HEK293 (cell line): ENCODE measurements around the gene AXIN1.

Source experiments
- CTCF ChIA-PET: fragments of 350-600 bp; formaldehyde crosslinking; extraction: SDS; loops from one replicate; lab custom pipeline; 2021; ENCODE audit warnings: antibody characterized with exemption; lab: Yijun Ruan, JAX
- POLR2A ChIA-PET: fragments of 300-600 bp; formaldehyde crosslinking; extraction: SDS; loops from one replicate; lab custom pipeline; 2020; ENCODE audit warnings: antibody characterized with exemption, inconsistent platforms; lab: Yijun Ruan, JAX
- H3K27ac ChIP-seq: fragments of 200-500 bp; sonication (Bioruptor generic); 2 replicates; pipeline ENCODE4 v1.5.1; 2014; ENCODE audit warnings: low read depth, low read length, control low read depth, inconsistent platforms; ENCODE audit errors: extremely low read depth
- H3K36me3 ChIP-seq, 2 experiments: fragments of 200-500 bp in 1 of 2; sonication (Bioruptor generic) in 1 of 2; 1 replicate in 1 of 2; 2 replicates in 1 of 2; pipeline ENCODE4 v1.5.1; 2014 to 2017; ENCODE audit warnings: inconsistent platforms in 2 of 2, low read length in 2 of 2; ENCODE audit not compliant: control insufficient read depth in 2 of 2, insufficient read depth in 1 of 2
- H3K4me1 ChIP-seq: fragments of 200-500 bp; sonication (Bioruptor generic); 2 replicates; pipeline ENCODE4 v1.5.1; 2014; ENCODE audit warnings: mild to moderate bottlenecking, low read length, inconsistent platforms; ENCODE audit not compliant: control insufficient read depth, insufficient read depth
- H3K4me3 ChIP-seq: 2 replicates; pipeline ENCODE4 v1.5.1; 2011; ENCODE audit warnings: low read depth, mild to moderate bottlenecking, control low read depth, low read length, moderate library complexity
- H3K9me3 ChIP-seq: fragments of 200-500 bp; sonication (Bioruptor generic); 2 replicates; pipeline ENCODE4 v1.5.1; 2014; ENCODE audit warnings: low read depth, low read length, inconsistent platforms; ENCODE audit not compliant: control insufficient read depth, insufficient read depth
- ATF2 ChIP-seq: fragments of 450-650 bp; formaldehyde crosslinking; IDR thresholded peaks from 2 replicates; pipeline ENCODE4 v1.5.1; 2016; ENCODE audit warnings: missing biosample characterization, missing genetic modification characterization, low read depth
- CTCF ChIP-seq: fragments of 450-650 bp; formaldehyde crosslinking; IDR thresholded peaks from 2 replicates; pipeline ENCODE4 v1.5.1; 2016; ENCODE audit warnings: missing biosample characterization, missing genetic modification characterization
- KLF9 ChIP-seq: fragments of 450-650 bp; formaldehyde crosslinking; IDR thresholded peaks from 2 replicates; pipeline ENCODE4 v1.5.1; 2016; ENCODE audit warnings: missing biosample characterization, missing genetic modification characterization, low read depth
- PBX3 ChIP-seq: sonication (generic); formaldehyde crosslinking; IDR thresholded peaks from 2 replicates; pipeline ENCODE4 v1.8.1; 2022; ENCODE audit warnings: mild to moderate bottlenecking, moderate library complexity, missing genetic modification reagents
- SALL2 ChIP-seq: fragments of 450-650 bp; formaldehyde crosslinking; IDR thresholded peaks from 2 replicates; pipeline ENCODE4 v1.5.0; 2017; ENCODE audit warnings: missing biosample characterization, mild to moderate bottlenecking, missing genetic modification characterization, borderline replicate concordance
- SP7 ChIP-seq: fragments of 450-650 bp; formaldehyde crosslinking; IDR thresholded peaks from 2 replicates; pipeline ENCODE4 v1.5.1; 2016; ENCODE audit warnings: missing biosample characterization, missing genetic modification characterization
- YY1 ChIP-seq: fragments of 450-650 bp; formaldehyde crosslinking; IDR thresholded peaks from 2 replicates; pipeline ENCODE4 v1.5.1; 2018; ENCODE audit warnings: missing biosample characterization, missing genetic modification characterization
- ZNF132 ChIP-seq: fragments of 450-650 bp; formaldehyde crosslinking; IDR thresholded peaks from 2 replicates; pipeline ENCODE4 v1.5.1; 2017; ENCODE audit warnings: missing biosample characterization, missing genetic modification characterization, borderline replicate concordance
- ZNF548 ChIP-seq: fragments of 450-650 bp; formaldehyde crosslinking; IDR thresholded peaks from 2 replicates; pipeline ENCODE4 v1.5.1; 2016; ENCODE audit warnings: missing biosample characterization, missing genetic modification characterization
- ZNF600 ChIP-seq: fragments of 450-650 bp; formaldehyde crosslinking; IDR thresholded peaks from 2 replicates; pipeline ENCODE4 v1.5.1; 2016; ENCODE audit warnings: missing biosample characterization, missing genetic modification characterization
- ZNF654 ChIP-seq: fragments of 450-650 bp; formaldehyde crosslinking; IDR thresholded peaks from 2 replicates; pipeline ENCODE4 v1.5.1; 2016; ENCODE audit warnings: low read depth, missing biosample characterization, missing genetic modification characterization
- ZNF660 ChIP-seq: fragments of 450-650 bp; IDR thresholded peaks from 2 replicates; pipeline ENCODE4 v1.5.1; 2018; ENCODE audit warnings: missing biosample characterization, mild to moderate bottlenecking, missing genetic modification characterization
- ZNF777 ChIP-seq: fragments of 450-650 bp; formaldehyde crosslinking; IDR thresholded peaks from 2 replicates; pipeline ENCODE4 v1.5.1; 2017; ENCODE audit warnings: missing biosample characterization, missing genetic modification characterization, borderline replicate concordance

The AXIN1 gene

GRCh38 chr16:311725-312124 lies 40.8 kb downstream of the AXIN1 start:
- TF ChIP-seq YY1 (tag by site-specific recombination) (no peak), SALL2 (no peak), ZNF660 (tag by site-specific recombination) (no peak)
- POLR2A ChIA-PET = no interaction called here
- no peaks in the 10 kb centered on the region for H3K9me3 ChIP-seq

GRCh38 chr16:309476-309875 lies 43.0 kb downstream of the AXIN1 start:
- no peak overlapping the region for H3K27ac ChIP-seq
- no peaks in the 10 kb centered on the region for H3K4me1 ChIP-seq
- TF ChIP-seq ZNF132 = no peak
- no peak for TF ChIP-seq ZNF654 (tag by site-specific recombination)
- no peak for TF ChIP-seq KLF9 (tag by site-specific recombination)
- TF ChIP-seq SP7 (tag by site-specific recombination) = no peak
- TF ChIP-seq ZNF548 (tag by site-specific recombination) = no peak
- peak; percentile 47; the same call in 1 of the 2 replicates for TF ChIP-seq CTCF (tag by site-specific recombination)
- no peak for TF ChIP-seq ATF2 (tag by site-specific recombination)
- TF ChIP-seq PBX3 = no peak
- H3K4me3 ChIP-seq = no peak overlapping the region
- no peaks in the 10 kb centered on the region for H3K9me3 ChIP-seq
- H3K36me3 ChIP-seq = peaks cover 0 to 69% of the 10 kb centered on the region in 2 experiments; a peak in 2 of 3 replicates
- CTCF ChIA-PET = interaction anchor here (0.5 to 1.1 kb wide), 2 partner anchors 9 to 202 kb away, joined by 3 to 4 read pairs; no protein-coding TSS in a partner anchor
- POLR2A ChIA-PET = interaction anchor here (0.6 kb wide), 1 partner anchor 70 kb away, joined by 3 read pairs; no protein-coding TSS in a partner anchor

More at GRCh38 chr16:311725-312124, 40.8 kb downstream of the AXIN1 start:
- Histone ChIP-seq H3K36me3 (peaks cover 0 to 65% of the 10 kb centered on the region in 2 experiments; a peak in 2 of 3 replicates), H3K27ac (no peak overlapping the region), H3K4me3 (no peak overlapping the region), H3K4me1 (no peaks in the 10 kb centered on the region)
- CTCF ChIA-PET = no interaction called here

GRCh38 chr16:307691-308312 lies 44.7 kb downstream of the AXIN1 start:
- no peak for TF ChIP-seq ZNF777 (tag by site-specific recombination)
- TF ChIP-seq ZNF600 = 0 out of 2 replicates have a peak, but pooled peaks have one; percentile 53
- TF ChIP-seq, all 188 proteins: peak for 1
- POLR2A ChIA-PET = interaction anchor here (1.1 kb wide), 1 partner anchor 45 kb away, joined by 5 read pairs; the partner anchor contains the start of gene AXIN1
- CTCF ChIA-PET = no interaction called here

More at GRCh38 chr16:307691-308312, 44.7 kb downstream of the AXIN1 start:
- Histone ChIP-seq H3K4me3 (no peak overlapping the region), H3K27ac (no peak overlapping the region), H3K9me3 (no peaks in the 10 kb centered on the region), H3K36me3 (peaks cover 0 to 64% of the 10 kb centered on the region in 2 experiments; a peak in 2 of 3 replicates), H3K4me1 (no peaks in the 10 kb centered on the region)
